Fibroblast of skin of right quadriceps (primary cell): ENCODE measurements around the gene PNPLA5.
"Not testable (repeated sequence)": the region's sequence is repeated elsewhere in the genome, so short reads cannot be mapped to it uniquely, and the experiment has no call there.

Experiments used
- DNase-seq: peaks from one replicate; pipeline ENCODE4 v3.0.0-alpha.2; 2013

PNPLA5 gene

DNA sequence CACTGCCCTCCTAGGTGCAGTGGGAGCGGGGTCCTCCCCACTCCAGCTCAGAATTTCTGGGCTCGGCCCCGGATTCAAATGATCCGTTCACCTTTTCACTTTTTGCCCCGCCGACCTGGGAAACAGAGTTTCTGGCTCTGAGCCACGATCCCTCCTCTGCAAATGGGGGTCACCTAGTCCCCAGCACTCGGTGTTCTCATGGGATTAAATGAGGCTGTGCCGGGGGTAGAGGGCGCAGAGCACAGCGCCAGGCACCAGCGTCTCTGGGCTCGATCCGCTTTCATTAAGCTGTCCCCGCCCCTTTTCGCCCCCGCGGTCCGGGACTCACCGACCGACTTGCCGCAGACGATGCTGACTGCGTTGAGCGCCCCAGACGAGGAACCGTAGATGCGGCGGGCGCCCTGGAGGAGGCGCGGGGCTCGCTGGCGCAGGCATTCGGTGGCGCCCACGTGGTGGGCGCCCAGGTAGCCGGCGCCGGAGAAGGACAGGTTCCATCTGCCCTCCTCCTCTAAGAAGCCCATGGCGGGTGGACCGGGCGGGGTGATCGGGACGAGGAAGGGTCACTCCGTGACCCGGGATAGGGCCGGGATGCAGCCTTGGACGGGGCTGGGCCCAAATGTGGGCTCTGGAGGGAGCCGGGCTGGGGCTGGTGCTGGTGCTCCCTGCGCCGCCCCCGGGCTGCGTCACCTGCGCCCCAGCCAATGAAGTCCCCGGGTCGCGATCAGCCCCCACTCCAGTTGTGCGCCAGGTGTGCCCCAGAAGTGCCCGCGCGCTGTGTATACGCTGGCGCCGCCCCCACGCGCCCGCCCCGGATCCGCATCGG, at the start of gene PNPLA5:
PNPLA5 (minus strand) TSS at position 654 of the 823 bp plus-strand sequence; CDS start at position 521, 133 bp downstream.
- no peak for DNase-seq

DNA sequence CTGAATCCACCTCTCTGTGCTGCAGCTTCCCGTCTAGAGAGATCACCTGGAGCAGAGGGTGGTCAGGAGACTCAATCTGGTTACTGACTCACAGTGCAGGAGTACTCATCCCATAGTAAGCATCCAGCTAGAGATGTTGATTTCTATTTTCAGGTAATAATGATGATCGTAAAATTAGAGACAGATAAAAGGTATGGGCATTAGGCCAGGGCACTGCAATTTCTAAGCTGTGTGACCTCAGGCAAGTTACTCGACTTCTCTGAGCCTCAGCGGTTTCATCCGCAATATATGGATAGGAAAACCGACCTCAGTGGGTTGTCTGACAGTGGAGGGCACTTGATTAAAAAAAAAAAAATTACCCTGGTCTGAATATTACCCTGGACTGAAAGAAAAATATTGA, 49.6 kb upstream of the PNPLA5 start:
- DNase-seq = no peak

DNA sequence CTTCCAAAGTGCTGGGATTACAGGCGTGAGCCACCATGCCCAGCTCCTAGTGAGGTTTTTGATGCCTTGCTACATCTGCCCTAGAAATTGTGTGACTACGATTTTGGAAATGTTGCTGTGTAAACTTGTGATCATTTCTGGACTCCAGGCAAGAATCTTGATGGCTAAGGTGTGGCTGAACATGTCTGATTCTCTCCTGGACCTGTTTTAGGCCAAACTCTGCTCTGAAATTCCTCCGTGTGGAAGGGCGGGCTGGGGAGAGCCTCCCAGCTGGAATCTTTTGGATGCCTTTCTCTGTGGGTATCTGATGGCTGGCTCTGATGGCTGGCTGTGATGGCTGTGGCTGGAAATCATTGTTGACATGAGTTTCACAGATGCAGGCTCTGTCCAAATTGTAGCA, 40.0 kb upstream of the PNPLA5 start:
- DNase-seq = no peak

DNA sequence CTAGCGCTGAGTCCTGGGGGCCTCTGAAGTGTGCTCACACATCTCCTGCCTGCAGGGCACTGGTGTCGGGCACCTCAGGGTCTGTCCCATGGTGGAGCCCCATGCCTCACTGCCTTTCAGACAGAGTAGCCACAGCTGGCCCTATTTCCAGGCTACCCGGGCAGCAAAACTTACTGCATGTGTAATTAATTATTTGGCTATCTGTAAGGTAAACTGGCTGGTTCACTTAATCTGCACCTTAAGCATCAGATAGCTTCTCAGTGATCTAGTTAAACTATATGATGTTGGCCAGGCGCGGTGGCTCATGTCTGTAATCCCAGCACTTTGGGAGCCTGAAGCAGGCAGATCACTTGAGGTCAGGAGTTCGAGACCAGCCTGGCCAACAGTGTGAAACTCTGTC, 37.1 kb upstream of the PNPLA5 start:
- no peak for DNase-seq

DNA sequence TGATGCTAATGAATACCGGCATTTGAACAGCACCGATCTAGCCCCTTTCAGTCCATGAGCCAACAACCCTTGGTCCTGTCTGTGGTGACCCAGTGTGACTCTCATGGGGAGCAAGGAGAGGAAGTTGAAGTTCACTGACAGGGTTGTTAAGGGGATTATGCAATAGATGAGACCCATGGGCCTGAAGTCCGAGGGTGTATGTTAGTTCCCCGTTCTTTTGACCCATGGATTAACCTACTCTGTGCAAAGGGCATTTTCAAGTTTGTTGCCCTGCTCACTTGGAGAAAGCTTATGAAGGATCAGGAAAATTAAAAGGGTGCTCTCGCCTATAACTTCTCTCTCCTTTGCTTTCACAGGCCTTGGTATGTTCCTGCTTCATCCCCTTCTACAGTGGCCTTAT, 36.7 kb upstream of the PNPLA5 start:
- DNase-seq = no peak

- no peak for DNase-seq
Measured at GRCh38 chr22:43926349-43926710, 34.5 kb upstream of the PNPLA5 start.

- no peak for DNase-seq
Measured at GRCh38 chr22:43925433-43926348, 33.9 kb upstream of the PNPLA5 start.

GRCh38 chr22:43924877-43925276, 33.1 kb upstream of the PNPLA5 start:
- DNase-seq = no peak

DNA sequence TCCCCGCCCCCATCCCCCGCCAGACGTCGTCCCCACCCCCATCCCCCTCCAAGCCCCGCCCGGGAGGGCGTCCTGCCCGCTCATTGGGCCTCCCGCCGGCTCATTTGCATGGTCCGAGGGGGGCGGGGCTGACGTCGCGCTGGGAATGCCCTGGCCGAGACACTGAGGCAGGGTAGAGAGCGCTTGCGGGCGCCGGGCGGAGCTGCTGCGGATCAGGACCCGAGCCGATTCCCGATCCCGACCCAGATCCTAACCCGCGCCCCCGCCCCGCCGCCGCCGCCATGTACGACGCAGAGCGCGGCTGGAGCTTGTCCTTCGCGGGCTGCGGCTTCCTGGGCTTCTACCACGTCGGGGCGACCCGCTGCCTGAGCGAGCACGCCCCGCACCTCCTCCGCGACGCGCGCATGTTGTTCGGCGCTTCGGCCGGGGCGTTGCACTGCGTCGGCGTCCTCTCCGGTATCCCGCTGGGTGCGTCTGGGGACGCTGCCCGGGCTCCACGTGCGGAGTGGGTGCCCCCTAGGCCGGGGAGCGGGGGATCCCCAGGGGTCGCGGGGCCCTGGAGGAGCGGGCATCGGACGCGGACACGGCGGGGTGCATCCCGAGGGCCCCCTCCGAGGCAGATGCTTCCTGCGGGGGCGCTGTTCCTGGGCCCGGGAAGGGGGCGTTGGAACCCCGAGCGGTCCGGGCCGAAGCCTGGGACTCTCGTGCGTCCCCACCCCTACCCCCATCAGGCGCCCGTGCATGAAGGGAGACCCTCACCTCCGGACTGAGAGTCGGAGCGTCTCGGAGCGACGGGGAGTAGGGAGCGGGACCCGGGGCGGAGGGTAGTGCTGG, 32.0 kb upstream of the PNPLA5 start, which contains the start of gene PNPLA3:
PNPLA3 (plus strand) TSS at position 175 of the 834 bp plus-strand sequence; CDS start at position 282, 107 bp downstream.
- peak; percentile 87 for DNase-seq

DNA sequence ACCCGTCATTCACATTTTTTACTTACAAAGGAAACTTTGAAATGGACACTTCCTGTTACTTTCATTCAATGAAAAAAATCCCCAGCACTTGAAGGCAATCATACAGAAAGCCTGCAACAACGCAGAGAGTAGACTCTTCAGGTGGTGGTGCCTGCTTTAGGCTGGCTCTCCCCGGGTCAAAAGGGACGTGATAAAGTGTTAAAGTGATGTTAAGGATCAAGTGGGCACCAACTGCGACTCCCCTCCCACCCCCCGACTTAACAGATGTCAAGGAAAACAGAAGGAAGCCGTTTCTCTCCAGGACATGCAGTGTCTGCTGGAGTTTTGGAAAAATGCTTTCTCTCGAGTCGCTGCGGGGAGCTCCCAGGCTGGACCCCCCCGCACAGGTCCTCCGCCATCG, 31.4 kb upstream of the PNPLA5 start:
- DNase-seq = peak; percentile 8

DNA sequence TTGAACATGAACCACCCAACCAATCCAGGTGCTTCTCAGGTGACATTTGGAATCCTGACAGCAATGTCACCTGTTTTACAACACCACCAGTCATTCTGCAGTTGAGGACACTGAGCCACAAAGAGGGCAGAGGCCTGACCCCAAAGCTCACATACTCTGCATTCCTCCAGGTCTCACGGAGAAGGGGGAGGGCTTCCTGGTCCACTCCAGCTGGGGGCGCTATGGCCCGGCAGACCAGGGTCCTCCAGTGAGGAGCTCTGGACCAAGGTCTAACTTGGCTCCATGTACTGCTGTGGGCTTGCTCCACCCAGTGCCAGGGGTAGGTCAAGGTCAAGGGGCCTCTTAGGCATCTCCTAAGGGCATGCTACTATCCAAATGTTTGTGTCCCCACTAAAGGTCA, 30.3 kb upstream of the PNPLA5 start:
- DNase-seq = no peak

DNA sequence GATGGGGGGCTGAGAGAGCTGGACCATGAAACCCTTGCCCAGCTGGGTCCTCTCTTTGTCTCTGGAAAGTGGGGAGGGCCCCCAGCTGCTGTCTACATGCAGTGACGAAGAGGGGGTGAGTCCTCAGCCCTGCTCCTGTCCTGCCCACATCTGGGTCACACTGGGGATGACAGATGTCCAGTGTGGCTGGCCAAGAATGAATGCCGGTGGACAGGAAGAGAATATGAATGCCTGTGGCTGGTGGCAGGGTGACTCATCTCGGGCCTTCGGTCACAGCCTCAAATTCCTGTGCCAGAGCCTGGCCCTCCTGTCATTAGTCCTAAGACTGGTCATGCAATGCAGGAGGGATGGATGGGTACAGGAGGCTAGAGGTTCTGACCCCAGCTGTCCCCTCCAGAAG, 29.6 kb upstream of the PNPLA5 start:
- peak; percentile 53 for DNase-seq

- DNase-seq = peak; percentile 39
Measured at GRCh38 chr22:43919106-43919973, 27.5 kb upstream of the PNPLA5 start.

DNA sequence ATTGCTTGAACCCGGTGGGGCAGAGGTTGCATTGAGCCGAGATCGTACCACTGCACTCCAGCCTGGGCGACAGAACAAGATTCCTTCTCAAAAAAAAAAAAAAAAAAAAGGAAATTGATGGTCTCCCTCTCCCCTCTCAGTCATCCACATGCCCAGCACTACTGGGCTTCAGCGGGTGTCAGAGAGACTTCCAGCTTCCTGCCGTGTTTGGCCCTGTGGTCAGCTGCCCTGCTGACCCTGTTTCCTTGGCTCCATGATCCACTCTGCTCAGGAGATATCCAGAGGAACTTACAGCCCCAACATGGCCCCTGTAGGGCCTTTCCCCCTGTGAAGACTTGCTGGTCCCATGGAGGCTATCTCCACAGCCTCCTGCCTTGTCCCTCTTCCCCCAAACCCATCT, 25.7 kb upstream of the PNPLA5 start:
- no peak for DNase-seq

DNA sequence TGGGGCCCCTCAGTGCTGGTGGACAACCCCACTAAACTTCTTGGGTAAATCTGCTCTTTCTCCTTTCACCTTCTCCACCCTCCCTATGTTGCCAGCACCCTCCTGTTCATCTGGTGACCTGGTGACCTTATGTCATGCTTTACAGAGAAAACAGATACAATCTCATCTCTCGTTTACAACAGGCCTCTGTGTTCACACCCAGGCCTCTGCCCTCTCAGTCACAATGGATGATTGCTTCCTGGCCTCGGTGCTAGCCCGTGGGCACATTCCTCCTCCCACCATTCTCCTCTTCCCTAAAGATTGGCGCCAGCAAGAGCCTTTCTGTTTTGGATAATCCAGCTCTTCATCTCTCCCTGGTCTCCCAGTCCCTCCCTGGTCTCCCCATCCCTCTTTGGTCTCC, 19.5 kb upstream of the PNPLA5 start:
- no peak for DNase-seq

GRCh38 chr22:43910178-43910695, 18.4 kb upstream of the PNPLA5 start:
- DNase-seq = no peak

GRCh38 chr22:43909708-43910107, 17.9 kb upstream of the PNPLA5 start:
- DNase-seq = no peak

GRCh38 chr22:43905681-43906080, 13.9 kb upstream of the PNPLA5 start:
- no peak for DNase-seq

DNA sequence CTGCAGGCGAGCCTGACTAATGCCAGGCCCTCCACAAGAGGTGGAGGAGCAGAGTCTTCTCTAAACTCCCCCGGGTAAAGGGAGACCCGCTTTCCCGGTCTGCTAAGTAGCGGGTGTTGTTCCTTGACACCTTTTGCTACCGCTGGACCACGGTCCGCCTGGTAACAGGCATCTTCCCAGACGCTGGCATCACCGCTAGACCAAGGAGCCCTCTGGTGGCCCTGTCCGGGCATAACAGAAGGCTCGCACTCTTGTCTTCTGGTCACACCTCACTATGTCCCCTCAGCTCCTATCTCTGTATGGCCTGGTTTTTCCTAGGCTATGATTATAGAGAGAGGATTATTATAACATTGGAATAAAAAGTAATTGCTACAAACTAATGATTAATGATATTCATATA, 12.6 kb upstream of the PNPLA5 start:
- not testable (repeated sequence) for DNase-seq

GRCh38 chr22:43903033-43903432, 11.2 kb upstream of the PNPLA5 start:
- DNase-seq = not testable (repeated sequence)

- peak; percentile 87 for DNase-seq
Measured at GRCh38 chr22:43901976-43902643, 10.3 kb upstream of the PNPLA5 start.
